ENCODE data around the gene CALML3. TPM values are rescaled to one million over a fixed set of nuclear protein-coding genes. Genes with fewer than 3 reads are reported as not detected.

Gene CALML3
- total RNA-seq, 1 experiment from 2014 or later, result not detected

- Histone ChIP-seq H2BK12ac (ENCODE audit: insufficient read length, low read depth, low read length) (no peak overlapping the region), H3K27me3 (ENCODE audit: insufficient read depth, low read length) (no peaks in the 10 kb centered on the region), H2BK15ac (ENCODE audit: low read depth, low read length) (no peak overlapping the region), H3K79me1 (ENCODE audit: insufficient read depth, low read depth, low read length, poor library complexity, severe bottlenecking) (no peaks in the 10 kb centered on the region), H3K4me1 (ENCODE audit: insufficient read depth, low read length) (no peaks in the 10 kb centered on the region), H2BK5ac (ENCODE audit: insufficient read length, low read length) (no peak overlapping the region), H3K9ac (ENCODE audit: extremely low read depth, insufficient read length, low read length) (no peak overlapping the region), H3K4me2 (ENCODE audit: insufficient read depth, insufficient read length, low read length) (no peak overlapping the region), H3K14ac (ENCODE audit: insufficient read depth, low read length) (no peak overlapping the region; the same call in 1 of the 2 replicates), H3K23me2 (ENCODE audit: insufficient read length, low read depth, low read length, poor library complexity, severe bottlenecking) (no peaks in the 10 kb centered on the region), H2BK120ac (ENCODE audit: low read depth, low read length, poor library complexity, severe bottlenecking) (no peak overlapping the region), H2AK5ac (ENCODE audit: insufficient read length, low read length) (no peak overlapping the region), H4K5ac (ENCODE audit: insufficient read length, low read depth, low read length) (no peak overlapping the region), H4K20me1 (ENCODE audit: control insufficient read depth, insufficient read depth, insufficient read length) (no peaks in the 10 kb centered on the region), H3T11ph (ENCODE audit: low read length) (no peak overlapping the region), H3K18ac (ENCODE audit: insufficient read length, low read depth, low read length) (no peak overlapping the region), H3K56ac (ENCODE audit: insufficient read length, low read depth, low read length) (no peak overlapping the region), H3K9me3 (ENCODE audit: control insufficient read depth, low read depth, low read length) (no peaks in the 10 kb centered on the region), H3K4ac (ENCODE audit: low read depth, low read length) (no peak overlapping the region), H2AFZ (ENCODE audit: low read length) (no peak overlapping the region), H3K23ac (ENCODE audit: insufficient read length, low read depth, low read length) (no peak overlapping the region), H3K79me2 (ENCODE audit: insufficient read depth, low read length) (no peaks in the 10 kb centered on the region), H3K27ac (ENCODE audit: insufficient read length, low read depth, low read length) (no peak overlapping the region), H4K8ac (replicated peaks; ENCODE audit: insufficient read length, low read depth, low read length) (no peak overlapping the region), H2BK20ac (ENCODE audit: low read depth, low read length, poor library complexity, severe bottlenecking) (no peak overlapping the region), H4K91ac (ENCODE audit: insufficient read length, low read depth, low read length) (no peak overlapping the region)
- H3K4me3 Mint-ChIP-seq, result no peak overlapping the region; a peak in 1 of 5 replicates
- no peak for DNase-seq
- H3K27me3 Mint-ChIP-seq (ENCODE audit: low read depth), result peaks cover 2% of the 10 kb centered on the region; the same call in 1 of the 2 replicates
- H3K27ac Mint-ChIP-seq, result no peak overlapping the region; a peak in 1 of 7 replicates
- TF ChIP-seq, protein P1, sequence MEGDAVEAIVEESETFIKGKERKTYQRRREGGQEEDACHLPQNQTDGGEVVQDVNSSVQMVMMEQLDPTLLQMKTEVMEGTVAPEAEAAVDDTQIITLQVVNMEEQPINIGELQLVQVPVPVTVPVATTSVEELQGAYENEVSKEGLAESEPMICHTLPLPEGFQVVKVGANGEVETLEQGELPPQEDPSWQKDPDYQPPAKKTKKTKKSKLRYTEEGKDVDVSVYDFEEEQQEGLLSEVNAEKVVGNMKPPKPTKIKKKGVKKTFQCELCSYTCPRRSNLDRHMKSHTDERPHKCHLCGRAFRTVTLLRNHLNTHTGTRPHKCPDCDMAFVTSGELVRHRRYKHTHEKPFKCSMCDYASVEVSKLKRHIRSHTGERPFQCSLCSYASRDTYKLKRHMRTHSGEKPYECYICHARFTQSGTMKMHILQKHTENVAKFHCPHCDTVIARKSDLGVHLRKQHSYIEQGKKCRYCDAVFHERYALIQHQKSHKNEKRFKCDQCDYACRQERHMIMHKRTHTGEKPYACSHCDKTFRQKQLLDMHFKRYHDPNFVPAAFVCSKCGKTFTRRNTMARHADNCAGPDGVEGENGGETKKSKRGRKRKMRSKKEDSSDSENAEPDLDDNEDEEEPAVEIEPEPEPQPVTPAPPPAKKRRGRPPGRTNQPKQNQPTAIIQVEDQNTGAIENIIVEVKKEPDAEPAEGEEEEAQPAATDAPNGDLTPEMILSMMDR (conservative IDR thresholded peaks at IDR 0.05), result no peak
- H3K36me3 Mint-ChIP-seq (ENCODE audit: insufficient read depth in 1 of 3, low read depth in 3 of 3), result no peaks in the 10 kb centered on the region; a peak in 1 of 7 replicates
- no peaks in the 10 kb centered on the region; a peak in 1 of 5 replicates for H3K9me3 Mint-ChIP-seq
- WGBS (ENCODE audit: extremely low coverage, insufficient read length, low lambda C conversion rate), result no CpG with 5 or more reads among the region's 16 CpGs
- H3K4me1 Mint-ChIP-seq, result no peaks in the 10 kb centered on the region
Measured at GRCh38 chr10:5549462-5550249, 24.9 kb downstream of the CALML3 start.

All from H9 (cell line).